A549 (cell line): ENCODE results near the gene TBX10. TPM values are rescaled to one million over a fixed set of nuclear protein-coding genes. Genes with fewer than 3 reads are reported as not detected.

Source experiments
- ATAC-seq, 2 experiments: fragments of 200-7000 bp in 1 of 2; fragments of >200 bp in 1 of 2; cut with Nextera tagmentation in 1 of 2; cut with Tn5 transposase in 1 of 2; 3 replicates each; pipeline versions ENCODE4 v1.8.0 to v1.9.1; 2018 to 2020; ENCODE audit warnings: mild to moderate bottlenecking in 1 of 2, moderate library complexity in 1 of 2
- CTCF ChIA-PET: fragments of 300-600 bp; sonication (Branson Sonifier 250); formaldehyde crosslinking; extraction: SDS; loops from one replicate; lab custom pipeline; 2021; ENCODE audit warnings: antibody characterized with exemption, inconsistent platforms; lab: Yijun Ruan, JAX
- POLR2A ChIA-PET: fragments of 350-600 bp; formaldehyde crosslinking; extraction: SDS; loops from one replicate; lab custom pipeline; 2021; ENCODE audit warnings: antibody characterized with exemption, inconsistent platforms; lab: Yijun Ruan, JAX
- DNase-seq, 2 experiments: peaks; one replicate each; pipeline versions ENCODE4 v3.0.0 to v3.0.0-alpha.2; 2011 to 2016; ENCODE audit warnings: low read depth in 1 of 2, low spot score in 1 of 2
- FAIRE-seq: peaks from 2 replicates; lab custom pipeline; 2011; peaks lifted over from hg19 to GRCh38; lab: Jason Lieb, UNC
- H3K27ac ChIP-seq, 2 experiments: fragments of >200 bp; sonication (Bioruptor Twin); formaldehyde crosslinking; 3 replicates each; pipeline ENCODE4 v1.5.1; 2016 to 2017
- H3K4me1 ChIP-seq: fragments of >200 bp; sonication (Bioruptor Twin); formaldehyde crosslinking; 3 replicates; pipeline ENCODE4 v1.6.1; 2016
- H3K4me2 ChIP-seq: fragments of >200 bp; sonication (Bioruptor Twin); formaldehyde crosslinking; 3 replicates; pipeline ENCODE4 v1.6.1; 2016
- H3K4me3 ChIP-seq: fragments of >200 bp; sonication (Bioruptor Twin); formaldehyde crosslinking; 3 replicates; pipeline ENCODE4 v1.5.1; 2016
- H3K9me3 ChIP-seq: fragments of >200 bp; sonication (Bioruptor Twin); formaldehyde crosslinking; 3 replicates; pipeline ENCODE4 v1.6.1; 2016
- BHLHE40 ChIP-seq: IDR thresholded peaks from 2 replicates; pipeline ENCODE4 v1.6.1; 2012; ENCODE audit warnings: low read depth, low read length, inconsistent platforms
- CBX2 ChIP-seq: fragments of 200-600 bp; sonication (generic); IDR thresholded peaks from 2 replicates; pipeline ENCODE4 v1.6.1; 2016; ENCODE audit warnings: low read depth, mild to moderate bottlenecking, borderline replicate concordance
- CEBPB ChIP-seq, 2 experiments: fragments of >200 bp in 1 of 2; sonication (Bioruptor Twin) in 1 of 2; formaldehyde crosslinking in 1 of 2; IDR thresholded peaks; 2 replicates each; pipeline ENCODE4 v1.6.1; 2012 to 2016
- EHF ChIP-seq: fragments of 250-450 bp; sonication (Bioruptor Pico); IDR thresholded peaks from 2 replicates; pipeline ENCODE4 v1.5.0; 2020; ENCODE audit warnings: mild to moderate bottlenecking
- EHMT2 ChIP-seq: fragments of 200-600 bp; sonication (generic); IDR thresholded peaks from 2 replicates; pipeline ENCODE4 v1.6.1; 2016; ENCODE audit warnings: antibody characterized with exemption, low read depth, mild to moderate bottlenecking, moderate library complexity
- FOSB ChIP-seq: fragments of 250-450 bp; sonication (Bioruptor Pico); IDR thresholded peaks from 2 replicates; pipeline ENCODE4 v1.5.0; 2020; ENCODE audit warnings: mild to moderate bottlenecking, moderate library complexity
- FOXS1 ChIP-seq: fragments of 250-450 bp; sonication (Bioruptor Pico); IDR thresholded peaks from 2 replicates; pipeline ENCODE4 v1.5.0; 2020; ENCODE audit warnings: mild to moderate bottlenecking, moderate library complexity
- HMGXB4 ChIP-seq: fragments of 250-450 bp; sonication (Bioruptor Pico); IDR thresholded peaks from 2 replicates; pipeline ENCODE4 v1.5.0; 2021; ENCODE audit warnings: mild to moderate bottlenecking, moderate library complexity, borderline replicate concordance
- KDM1A ChIP-seq: fragments of 200-600 bp; sonication (generic); IDR thresholded peaks from 2 replicates; pipeline ENCODE4 v1.6.1; 2016; ENCODE audit warnings: low read depth, mild to moderate bottlenecking
- MAX ChIP-seq: IDR thresholded peaks from 2 replicates; pipeline ENCODE4 v1.6.1; 2012
- NPAS2 ChIP-seq: fragments of 250-450 bp; sonication (Bioruptor Pico); IDR thresholded peaks from 2 replicates; pipeline ENCODE4 v1.8.0; 2022; ENCODE audit warnings: mild to moderate bottlenecking, moderate library complexity, borderline replicate concordance
- NR3C1 ChIP-seq: fragments of >200 bp; sonication (Bioruptor Twin); formaldehyde crosslinking; IDR thresholded peaks from 3 replicates; pipeline ENCODE4 v1.6.1; 2017
- POLR2A ChIP-seq: IDR thresholded peaks from 2 replicates; pipeline ENCODE4 v1.6.1; 2012; ENCODE audit warnings: mild to moderate bottlenecking, low read length
- RAD21 ChIP-seq, 2 experiments: fragments of >200 bp in 1 of 2; sonication (Bioruptor Twin) in 1 of 2; formaldehyde crosslinking in 1 of 2; IDR thresholded peaks in 1 of 2; conservative IDR thresholded peaks in 1 of 2; 2 replicates in 1 of 2; 3 replicates in 1 of 2; pipeline ENCODE4 v1.6.1; 2012 to 2018; ENCODE audit warnings: inconsistent platforms in 1 of 2
- RARB ChIP-seq: fragments of 250-450 bp; sonication (Bioruptor Pico); IDR thresholded peaks from 2 replicates; pipeline ENCODE4 v1.8.0; 2021; ENCODE audit warnings: mild to moderate bottlenecking, moderate library complexity
- RCOR1 ChIP-seq: fragments of 150-350 bp; IDR thresholded peaks from 2 replicates; pipeline ENCODE4 v1.6.1; 2014; ENCODE audit warnings: antibody characterized with exemption, low read length, low read depth
- RFX5 ChIP-seq: fragments of 450-650 bp; IDR thresholded peaks from 2 replicates; pipeline ENCODE4 v1.7.1; 2014; ENCODE audit warnings: antibody characterized with exemption, mild to moderate bottlenecking, moderate library complexity
- SMC3 ChIP-seq: fragments of >200 bp; sonication (Bioruptor Twin); formaldehyde crosslinking; IDR thresholded peaks from 3 replicates; pipeline ENCODE4 v1.6.1; 2018; ENCODE audit warnings: inconsistent platforms
- ZFP36 ChIP-seq: fragments of 450-650 bp; IDR thresholded peaks from 2 replicates; pipeline ENCODE4 v1.6.1; 2014; ENCODE audit warnings: borderline replicate concordance; ENCODE audit not compliant: partially characterized antibody
- ZSCAN20 ChIP-seq: fragments of 250-450 bp; sonication (Bioruptor Pico); IDR thresholded peaks from 2 replicates; pipeline ENCODE4 v1.8.0; 2022; ENCODE audit warnings: mild to moderate bottlenecking, moderate library complexity
- WGBS: methylation state at CpG from one replicate; pipeline ENCODE4 v1.1.6; 2017; ENCODE audit errors: missing lambda C conversion rate; 5-methylcytosine and 5-hydroxymethylcytosine counted together
- polyA plus RNA-seq, 4 experiments: library from polyadenylated mRNA; depleted of rRNA in 3 of 4; stranded (reverse); fragments of >200 nt; fragmentation: RNase III in 1 of 4; extraction: RNeasy Plus Mini Kit Qiagen cat#74134 plus additional on column Dnase treatment in 1 of 4; gene quantifications; 2 replicates in 3 of 4; 3 replicates in 1 of 4; pipeline ENCODE4 v1.2.3, GENCODE V29; 2011 to 2017
- TF ChIP-seq, protein P1 (sequence below): fragments of >200 bp; sonication (Bioruptor Twin); formaldehyde crosslinking; IDR thresholded peaks from 3 replicates; pipeline ENCODE4 v1.5.1; 2016
- TF ChIP-seq, protein P2 (sequence below): IDR thresholded peaks from 2 replicates; pipeline ENCODE4 v1.6.1; 2012; ENCODE audit warnings: low read depth, borderline replicate concordance
- TF ChIP-seq, protein P3 (sequence below): fragments of 450-650 bp; IDR thresholded peaks from 2 replicates; pipeline ENCODE4 v1.6.1; 2014; ENCODE audit warnings: antibody characterized with exemption

Gene TBX10
- polyA plus RNA-seq, 2 of the 4 experiments (the other 2 are of a cell fraction) = not detected

GRCh38 chr11:67640021-67640757 lies 626 bp upstream of the TBX10 start:
- 43% methylated on average over 16 of the region's 23 CpGs for WGBS
- H3K4me2 ChIP-seq = no peak overlapping the region
- TF ChIP-seq NR3C1 = no peak
- TF ChIP-seq RFX5 = no peak
- no peak for TF ChIP-seq ZSCAN20
- no peak for TF ChIP-seq POLR2A
- TF ChIP-seq MAX = peak; percentile 96
- TF ChIP-seq, protein P1, sequence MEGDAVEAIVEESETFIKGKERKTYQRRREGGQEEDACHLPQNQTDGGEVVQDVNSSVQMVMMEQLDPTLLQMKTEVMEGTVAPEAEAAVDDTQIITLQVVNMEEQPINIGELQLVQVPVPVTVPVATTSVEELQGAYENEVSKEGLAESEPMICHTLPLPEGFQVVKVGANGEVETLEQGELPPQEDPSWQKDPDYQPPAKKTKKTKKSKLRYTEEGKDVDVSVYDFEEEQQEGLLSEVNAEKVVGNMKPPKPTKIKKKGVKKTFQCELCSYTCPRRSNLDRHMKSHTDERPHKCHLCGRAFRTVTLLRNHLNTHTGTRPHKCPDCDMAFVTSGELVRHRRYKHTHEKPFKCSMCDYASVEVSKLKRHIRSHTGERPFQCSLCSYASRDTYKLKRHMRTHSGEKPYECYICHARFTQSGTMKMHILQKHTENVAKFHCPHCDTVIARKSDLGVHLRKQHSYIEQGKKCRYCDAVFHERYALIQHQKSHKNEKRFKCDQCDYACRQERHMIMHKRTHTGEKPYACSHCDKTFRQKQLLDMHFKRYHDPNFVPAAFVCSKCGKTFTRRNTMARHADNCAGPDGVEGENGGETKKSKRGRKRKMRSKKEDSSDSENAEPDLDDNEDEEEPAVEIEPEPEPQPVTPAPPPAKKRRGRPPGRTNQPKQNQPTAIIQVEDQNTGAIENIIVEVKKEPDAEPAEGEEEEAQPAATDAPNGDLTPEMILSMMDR = peak; percentile 61
- no peak for TF ChIP-seq FOXS1 (CRISPR knock-in tag)
- TF ChIP-seq FOSB = no peak
- no peak for TF ChIP-seq CBX2
- no peak for TF ChIP-seq NPAS2
- no peak for TF ChIP-seq CEBPB (IDR thresholded peaks at IDR 0.05)
- TF ChIP-seq RCOR1 = no peak
- TF ChIP-seq ZFP36 = no peak
- peak; percentile 65 for TF ChIP-seq SMC3
- TF ChIP-seq RAD21 (conservative IDR thresholded peaks at IDR 0.05 in 1 of 2, IDR thresholded peaks at IDR 0.05 in 1 of 2) = peak; percentile 45 to 54
- TF ChIP-seq, protein P2, sequence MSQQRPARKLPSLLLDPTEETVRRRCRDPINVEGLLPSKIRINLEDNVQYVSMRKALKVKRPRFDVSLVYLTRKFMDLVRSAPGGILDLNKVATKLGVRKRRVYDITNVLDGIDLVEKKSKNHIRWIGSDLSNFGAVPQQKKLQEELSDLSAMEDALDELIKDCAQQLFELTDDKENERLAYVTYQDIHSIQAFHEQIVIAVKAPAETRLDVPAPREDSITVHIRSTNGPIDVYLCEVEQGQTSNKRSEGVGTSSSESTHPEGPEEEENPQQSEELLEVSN = peak; percentile 99
- TF ChIP-seq, protein P3, sequence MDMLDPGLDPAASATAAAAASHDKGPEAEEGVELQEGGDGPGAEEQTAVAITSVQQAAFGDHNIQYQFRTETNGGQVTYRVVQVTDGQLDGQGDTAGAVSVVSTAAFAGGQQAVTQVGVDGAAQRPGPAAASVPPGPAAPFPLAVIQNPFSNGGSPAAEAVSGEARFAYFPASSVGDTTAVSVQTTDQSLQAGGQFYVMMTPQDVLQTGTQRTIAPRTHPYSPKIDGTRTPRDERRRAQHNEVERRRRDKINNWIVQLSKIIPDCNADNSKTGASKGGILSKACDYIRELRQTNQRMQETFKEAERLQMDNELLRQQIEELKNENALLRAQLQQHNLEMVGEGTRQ = peak; percentile 15; the same call in 1 of the 2 replicates
- TF ChIP-seq BHLHE40 = peak; percentile 65
- TF ChIP-seq RARB (CRISPR knock-in tag) = no peak
- TF ChIP-seq KDM1A = no peak
- no peak overlapping the region for H3K27ac ChIP-seq
- H3K9me3 ChIP-seq = peaks cover 8% of the 10 kb centered on the region; the same call in 2 of the 3 replicates
- H3K4me1 ChIP-seq = no peaks in the 10 kb centered on the region
- DNase-seq = peak; percentile 71 to 77
- FAIRE-seq = no peak
- ATAC-seq = peak; percentile 78 to 93
- POLR2A ChIA-PET = no interaction called here
- CTCF ChIA-PET = interaction anchor here (0.6 to 6.0 kb wide), 10 partner anchors 8 to 161 kb away, joined by 3 to 29 read pairs (median 4); partner anchors contain the start of genes ACY3 and NUDT8
- no peak overlapping the region for H3K4me3 ChIP-seq

- DNase-seq (no peak), FAIRE-seq (no peak), ATAC-seq (no peak)
- no peak for TF ChIP-seq HMGXB4 (CRISPR knock-in tag)
- TF ChIP-seq, protein P1 = no peak
- no peak for TF ChIP-seq ZSCAN20
- no peak for TF ChIP-seq NR3C1
- TF ChIP-seq, protein P2 = no peak
- no peak for TF ChIP-seq EHF (CRISPR knock-in tag)
- TF ChIP-seq, protein P3 = no peak
- TF ChIP-seq RAD21 (conservative IDR thresholded peaks at IDR 0.05 in 1 of 2, IDR thresholded peaks at IDR 0.05 in 1 of 2) = no peak
- TF ChIP-seq SMC3 = no peak
- no peak for TF ChIP-seq FOXS1 (CRISPR knock-in tag)
- TF ChIP-seq EHMT2 = no peak
These were observed 777 bp downstream of the TBX10 start for GRCh38 chr11:67638535-67639437.

More at GRCh38 chr11:67638535-67639437, 777 bp downstream of the TBX10 start:
- Histone ChIP-seq H3K4me2 (no peak overlapping the region), H3K4me1 (no peaks in the 10 kb centered on the region), H3K4me3 (no peak overlapping the region), H3K27ac (no peak overlapping the region), H3K9me3 (peaks cover 3% of the 10 kb centered on the region; the same call in 2 of the 3 replicates)
- ChIA-PET CTCF (interaction anchor here (0.6 to 6.0 kb wide), 12 partner anchors 9 to 162 kb away, joined by 3 to 29 read pairs (median 4); partner anchors contain the start of genes ACY3 and NUDT8), POLR2A (no interaction called here)
- WGBS = 62% methylated on average over 20 of the region's 24 CpGs
